H1 (cell line): Measurements from ENCODE around the gene RARRES2. TPM values are rescaled to one million over a fixed set of nuclear protein-coding genes. Genes with fewer than 3 reads are reported as not detected.
A peak's percentile ranks its signal among the peaks of the same experiment; 100 is the strongest.

Source experiments
- ASH2L ChIP-seq: fragments of 200-600, 300-600 bp; sonication (generic); IDR thresholded peaks from one replicate; pipeline ENCODE4 v1.7.1; 2017; ENCODE audit warnings: low read length
- BCL11A ChIP-seq, 2 experiments: IDR thresholded peaks; one replicate each; pipeline ENCODE4 v1.6.1; 2011; ENCODE audit warnings: low read depth in 2 of 2, low read length in 2 of 2, mild to moderate bottlenecking in 2 of 2
- CEBPB ChIP-seq: IDR thresholded peaks from 2 replicates; pipeline ENCODE4 v1.6.1; 2012; ENCODE audit warnings: low read depth, low read length
- CHD1 ChIP-seq: IDR thresholded peaks from 2 replicates; pipeline ENCODE4 v1.6.1; 2012; ENCODE audit warnings: low read depth, low read length, improper control_type of control experiment
- CHD2 ChIP-seq: IDR thresholded peaks from 2 replicates; pipeline ENCODE4 v1.6.1; 2012; ENCODE audit warnings: low read length, improper control_type of control experiment
- CREB1 ChIP-seq: IDR thresholded peaks from 2 replicates; pipeline ENCODE4 v1.6.1; 2012; ENCODE audit warnings: inconsistent platforms
- CTBP2 ChIP-seq: IDR thresholded peaks from 2 replicates; pipeline ENCODE4 v1.7.0; 2011; ENCODE audit warnings: borderline replicate concordance, mild to moderate bottlenecking, moderate library complexity, mixed read lengths, low read length; ENCODE audit not compliant: insufficient read depth, insufficient read length
- CTCF ChIP-seq, 3 experiments: IDR thresholded peaks; 1 replicate in 2 of 3; 2 replicates in 1 of 3; pipeline versions ENCODE4 v1.5.1 to v1.6.1; 2011; ENCODE audit warnings: low read length in 3 of 3, mild to moderate bottlenecking in 3 of 3, inconsistent platforms in 2 of 3, low read depth in 1 of 3, moderate library complexity in 1 of 3; ENCODE audit not compliant: insufficient read depth in 1 of 3; ENCODE audit errors: control extremely low read depth in 1 of 3
- E2F6 ChIP-seq: IDR thresholded peaks from 2 replicates; pipeline ENCODE4 v1.6.1; 2012; ENCODE audit warnings: inconsistent platforms
- EP300 ChIP-seq, 2 experiments: IDR thresholded peaks; 1 replicate in 1 of 2; 2 replicates in 1 of 2; pipeline ENCODE4 v1.6.1; 2011 to 2012; ENCODE audit warnings: low read depth in 2 of 2, low read length in 2 of 2, mild to moderate bottlenecking in 2 of 2, borderline replicate concordance in 1 of 2, inconsistent platforms in 1 of 2, moderate library complexity in 1 of 2
- EZH2 ChIP-seq: fragments of 200-600 bp; sonication (generic); IDR thresholded peaks from 2 replicates; pipeline ENCODE4 v1.7.1; 2012; ENCODE audit warnings: low read depth, mild to moderate bottlenecking, moderate library complexity, low read length, inconsistent platforms; ENCODE audit not compliant: severe bottlenecking
- FOSL1 ChIP-seq: IDR thresholded peaks from 2 replicates; pipeline ENCODE4 v1.6.1; 2011; ENCODE audit warnings: mild to moderate bottlenecking, low read depth, low read length, moderate library complexity; ENCODE audit not compliant: insufficient read depth
- GTF2F1 ChIP-seq: IDR thresholded peaks from 2 replicates; pipeline ENCODE4 v1.6.1; 2012; ENCODE audit warnings: low read depth, low read length, improper control_type of control experiment, borderline replicate concordance
- JUN ChIP-seq: IDR thresholded peaks from 2 replicates; pipeline ENCODE4 v1.6.1; 2011; ENCODE audit warnings: low read depth, mild to moderate bottlenecking, improper control_type of control experiment, low read length
- NRF1 ChIP-seq: IDR thresholded peaks from 2 replicates; pipeline ENCODE4 v1.6.1; 2011; ENCODE audit warnings: mild to moderate bottlenecking, low read depth, low read length, improper control_type of control experiment
- SIX5 ChIP-seq: IDR thresholded peaks from 2 replicates; pipeline ENCODE4 v1.6.1; 2011; ENCODE audit warnings: mild to moderate bottlenecking, low read depth, low read length
- SP1 ChIP-seq: IDR thresholded peaks from 2 replicates; pipeline ENCODE4 v1.6.1; 2011; ENCODE audit warnings: low read depth, low read length
- SP2 ChIP-seq: IDR thresholded peaks from 2 replicates; pipeline ENCODE4 v1.6.1; 2012; ENCODE audit warnings: mild to moderate bottlenecking, low read length, inconsistent platforms
- SUZ12 ChIP-seq: fragments of 200-600 bp; sonication (generic); IDR thresholded peaks from 2 replicates; pipeline ENCODE4 v1.6.1; 2012; ENCODE audit warnings: mild to moderate bottlenecking, inconsistent platforms, low read length, moderate library complexity, mixed read lengths
- TAF1 ChIP-seq: IDR thresholded peaks from 2 replicates; pipeline ENCODE4 v1.6.1; 2011; ENCODE audit warnings: mild to moderate bottlenecking, low read depth, low read length
- TAF7 ChIP-seq: optimal IDR thresholded peaks from 2 replicates; pipeline ENCODE3; 2011; ENCODE audit warnings: low read depth, mild to moderate bottlenecking, inconsistent platforms, low read length, moderate library complexity, borderline replicate concordance
- polyA plus RNA-seq, 7 experiments: library from polyadenylated mRNA; depleted of rRNA in 3 of 7; stranded (reverse) in 5 of 7; unstranded in 2 of 7; fragments of >200 nt in 5 of 7; fragments of 200-250 nt in 2 of 7; gene quantifications; 1 replicate in 5 of 7; 2 replicates in 1 of 7; 4 replicates in 1 of 7; pipeline versions ENCODE4 v1.2.1 to v1.2.3, GENCODE V29; 2011 to 2013; ENCODE audit warnings: missing spikeins in 2 of 7, mixed read lengths in 2 of 7
- total RNA-seq: library from RNA; stranded (reverse); fragmentation: NEBNext Ultra II Directional; extraction: Animal tissue kit (Norgen Biotek cat#: 25700); gene quantifications from 2 replicates; pipeline ENCODE4 v1.2.1, GENCODE V29; 2021

RARRES2 gene
- total and polyA plus RNA-seq, 2 of the 8 experiments (the other 6 are each of a cell fraction or from before 2014, with no cell fraction given), result 254 to 441 TPM

- TF ChIP-seq CHD1 (0 out of 2 replicates have a peak, but pooled peaks have one; percentile 27), FOSL1 (no peak), SP1 (peak; percentile 52; the same call in 1 of the 2 replicates), NRF1 (no peak), CREB1 (no peak), SIX5 (no peak), E2F6 (no peak; the same call in 1 of the 2 replicates), TAF7 (no peak), SP2 (no peak), GTF2F1 (no peak), CHD2 (0 out of 2 replicates have a peak, but pooled peaks have one; percentile 4), EP300 (IDR thresholded peaks at IDR 0.05; ENCODE audit: borderline replicate concordance in 1 of 2, low read depth in 2 of 2, low read length in 2 of 2) (peak in 1 of 2 experiments; percentile 35; a peak in 1 of 3 replicates), SUZ12 (no peak), CEBPB (no peak), JUN (no peak), TAF1 (peak; percentile 65), BCL11A (IDR thresholded peaks at IDR 0.05; ENCODE audit: low read depth in 2 of 2, low read length in 2 of 2) (no peak), CTCF (IDR thresholded peaks at IDR 0.05; ENCODE audit: control extremely low read depth in 1 of 3, insufficient read depth in 1 of 3, low read depth in 1 of 3, low read length in 3 of 3) (peak in 2 of 3 experiments; percentile 61 to 63; a peak in 3 of 4 replicates), EZH2 (no peak), CTBP2 (no peak), ASH2L (no peak)
Measured at GRCh38 chr7:150378115-150378852, 36.9 kb upstream of the RARRES2 start (continued).
